Activated CD4-positive, CD25-positive, alpha-beta regulatory T cell (primary cell): ENCODE data around the gene TMCC1.
"Not testable (repeated sequence)": the region's sequence is repeated elsewhere in the genome, so short reads cannot be mapped to it uniquely, and the experiment has no call there.

ENCODE experiments used
- DNase-seq, 4 experiments: peaks; one replicate each; lab custom pipeline; 2025; lab: John Stamatoyannopoulos, UW

The TMCC1 gene

GRCh38 chr3:129893581-129894070 is at the start of gene TMCC1:
Gene TMCC1, minus strand, starts transcription at chr3:129893711.
- DNase-seq, result peak; percentile 70 to 88 (median 82)

DNA sequence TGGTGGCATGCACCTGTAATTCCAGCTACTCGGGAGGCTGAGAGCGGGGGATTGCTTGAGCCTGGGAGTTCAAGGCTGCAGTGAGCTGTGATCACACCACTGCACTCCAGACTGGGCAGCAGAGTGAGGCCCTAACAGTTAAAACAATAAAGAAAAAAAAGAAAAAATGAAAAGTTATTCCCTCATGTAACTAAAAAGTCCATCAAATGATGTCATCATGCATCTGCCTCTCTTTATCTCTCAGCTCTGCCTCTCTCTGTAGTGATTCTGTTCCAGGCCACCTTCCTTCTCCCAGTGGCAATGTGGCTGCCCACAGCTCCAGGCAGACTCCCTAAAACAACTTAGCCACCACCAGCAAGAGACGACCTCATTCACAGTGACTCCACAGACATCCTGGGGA is 49.5 kb upstream of the TMCC1 start:
- DNase-seq, result no peak

DNA sequence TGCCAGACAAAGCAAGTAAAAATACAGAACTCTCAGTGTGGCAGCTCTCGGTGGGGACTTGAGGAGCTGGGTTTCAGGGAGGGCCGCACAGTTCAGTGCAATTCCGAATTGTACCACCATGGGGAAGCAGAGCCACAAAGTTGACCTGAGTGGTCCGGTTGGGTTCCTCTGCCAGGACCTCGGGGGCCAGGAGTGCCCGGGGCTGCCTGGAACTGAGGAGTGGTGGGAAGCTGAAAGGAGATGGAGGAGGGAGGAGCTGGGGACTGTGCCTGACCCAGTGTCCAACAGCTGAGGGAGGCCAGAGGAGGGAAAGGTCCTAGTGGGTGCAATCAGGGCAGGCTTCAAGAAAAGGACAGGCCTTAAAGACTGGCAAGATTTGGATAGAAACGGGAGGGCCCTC is 48.8 kb upstream of the TMCC1 start:
- DNase-seq, result peak in 1 of 4 experiments; percentile 10

GRCh38 chr3:129940086-129940485 is 46.6 kb upstream of the TMCC1 start:
- no peak for DNase-seq

DNA sequence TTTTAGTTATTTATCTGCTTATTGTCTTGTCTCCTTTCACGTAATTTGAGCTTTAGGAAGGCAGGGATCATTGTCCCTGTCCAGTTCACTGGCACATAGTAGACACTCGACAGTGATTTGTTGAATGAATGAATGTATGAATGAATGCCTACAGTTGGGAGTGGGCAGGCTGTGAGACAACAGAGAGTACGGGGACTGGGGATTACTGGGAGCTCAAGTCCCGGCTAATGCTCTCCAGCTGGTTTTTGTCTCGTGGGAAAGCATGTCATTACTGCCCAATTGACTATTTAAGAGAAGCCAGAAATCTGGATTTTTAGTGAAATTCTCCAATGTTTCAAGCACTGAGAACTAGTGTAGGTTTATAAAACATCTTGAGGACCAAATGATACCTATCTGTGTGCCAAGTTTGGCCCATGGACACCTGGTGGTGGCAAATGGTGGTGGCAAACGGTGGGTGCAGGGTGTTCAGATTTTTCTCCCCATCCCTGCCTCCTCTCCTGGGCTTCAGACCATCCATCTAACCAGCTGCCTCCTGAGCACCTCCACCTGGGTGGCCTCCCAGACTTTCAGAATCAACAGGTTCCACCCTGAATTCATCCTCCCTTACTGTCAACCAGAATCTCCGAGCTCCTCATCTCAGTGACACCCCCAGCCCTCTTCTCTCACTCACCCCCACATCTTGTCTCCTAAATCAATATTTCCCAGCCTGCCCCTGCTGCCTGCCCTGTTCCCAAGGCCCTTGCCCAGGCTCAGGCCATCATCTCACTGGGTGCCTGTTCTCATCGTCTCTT is 44.8 kb upstream of the TMCC1 start:
- no peak for DNase-seq

DNA sequence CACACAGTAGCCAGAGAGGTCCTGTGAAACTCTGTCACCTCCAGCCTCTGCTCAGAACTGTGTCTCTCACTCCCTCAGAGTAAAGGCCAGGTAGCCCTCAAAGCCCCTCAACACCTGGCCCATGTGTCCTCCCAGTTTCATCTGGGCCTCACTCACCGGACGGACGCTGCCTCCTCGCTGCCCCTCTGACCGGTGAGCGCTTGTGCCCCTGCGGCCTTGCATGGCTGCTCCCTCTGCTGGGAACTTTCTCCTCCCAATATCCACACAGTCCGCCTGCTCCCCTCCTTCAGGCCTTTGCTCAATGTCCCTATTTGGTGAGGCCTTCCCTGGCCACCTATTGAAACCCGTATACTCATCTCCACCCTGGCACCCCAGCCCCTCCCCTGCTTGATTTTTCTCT is 44.2 kb upstream of the TMCC1 start:
- no peak for DNase-seq

GRCh38 chr3:129936757-129937156 is 43.2 kb upstream of the TMCC1 start:
- DNase-seq, result no peak

GRCh38 chr3:129934234-129935123 is 41.0 kb upstream of the TMCC1 start:
- no peak for DNase-seq

GRCh38 chr3:129933471-129933870 is 40.0 kb upstream of the TMCC1 start:
- DNase-seq, result no peak

GRCh38 chr3:129929383-129929782 is 35.9 kb upstream of the TMCC1 start:
- no peak for DNase-seq

DNA sequence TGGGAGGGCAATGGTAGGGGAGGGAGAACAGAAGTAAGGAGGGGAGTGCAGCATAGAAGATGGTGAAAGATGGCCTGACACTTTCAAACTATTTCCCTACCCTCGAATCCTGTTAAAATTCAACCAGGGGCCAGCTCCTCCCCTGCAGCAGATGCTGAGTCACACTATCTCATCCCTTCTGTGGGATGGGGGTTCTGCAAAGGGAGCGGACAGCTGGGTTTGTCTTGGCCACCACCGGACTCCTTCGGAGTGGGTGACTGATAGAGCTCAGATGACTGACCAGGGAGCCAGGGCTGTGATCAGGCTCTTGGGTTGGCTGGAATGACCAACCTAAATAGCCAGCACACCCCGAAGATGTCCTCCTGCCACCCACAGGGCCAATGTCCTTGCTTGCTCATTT is 33.6 kb upstream of the TMCC1 start:
- no peak for DNase-seq

GRCh38 chr3:129919806-129920205 is 26.3 kb upstream of the TMCC1 start:
- DNase-seq, result no peak

DNA sequence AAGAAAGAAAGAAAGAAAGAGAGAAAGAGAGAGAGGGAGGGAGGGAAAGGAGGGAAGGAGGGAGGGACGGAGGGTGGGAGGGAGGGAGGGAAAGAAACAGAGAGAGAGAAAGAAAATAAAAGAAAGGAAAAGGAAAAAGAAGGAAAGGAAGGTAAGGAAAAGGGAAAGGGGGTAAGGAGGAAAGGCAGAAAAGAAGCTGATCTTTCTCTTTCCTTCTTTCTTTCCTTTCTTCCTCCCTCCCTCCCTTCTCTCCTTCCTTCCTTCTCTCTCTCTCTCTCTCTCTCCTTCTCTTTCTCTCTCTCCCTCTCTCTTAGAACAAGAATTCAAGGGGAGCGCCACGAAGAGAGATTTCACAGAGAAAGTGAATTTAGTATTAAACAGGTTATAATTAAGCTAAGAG is 25.8 kb upstream of the TMCC1 start:
- DNase-seq, result no peak

- no peak for DNase-seq
Observed at GRCh38 chr3:129918461-129918860, 24.9 kb upstream of the TMCC1 start.

GRCh38 chr3:129917423-129918007 is 24.0 kb upstream of the TMCC1 start:
- DNase-seq, result no peak

GRCh38 chr3:129913618-129914017 is 20.1 kb upstream of the TMCC1 start:
- DNase-seq, result no peak

- no peak for DNase-seq
Observed at GRCh38 chr3:129911261-129911861, 17.9 kb upstream of the TMCC1 start.

DNA sequence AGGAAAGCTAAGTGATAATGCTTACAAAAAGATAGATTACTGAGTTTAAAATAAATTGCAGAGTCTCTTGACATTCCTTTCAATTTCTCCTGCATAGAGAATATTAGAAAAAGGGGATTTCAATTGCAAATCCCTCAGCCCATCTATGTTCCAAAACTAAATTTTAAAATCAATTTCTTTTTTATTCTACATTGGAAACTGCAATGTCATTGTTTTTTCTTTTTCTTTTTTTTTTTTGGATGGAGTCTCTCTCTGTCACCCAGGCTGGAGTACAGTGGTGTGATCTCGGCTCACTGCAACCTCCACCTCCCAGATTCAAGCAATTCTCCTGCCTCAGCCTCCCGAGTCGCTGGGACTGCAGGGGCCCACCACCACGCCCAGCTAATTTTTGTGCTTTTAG is 15.7 kb upstream of the TMCC1 start:
- DNase-seq, result not testable (repeated sequence)

DNA sequence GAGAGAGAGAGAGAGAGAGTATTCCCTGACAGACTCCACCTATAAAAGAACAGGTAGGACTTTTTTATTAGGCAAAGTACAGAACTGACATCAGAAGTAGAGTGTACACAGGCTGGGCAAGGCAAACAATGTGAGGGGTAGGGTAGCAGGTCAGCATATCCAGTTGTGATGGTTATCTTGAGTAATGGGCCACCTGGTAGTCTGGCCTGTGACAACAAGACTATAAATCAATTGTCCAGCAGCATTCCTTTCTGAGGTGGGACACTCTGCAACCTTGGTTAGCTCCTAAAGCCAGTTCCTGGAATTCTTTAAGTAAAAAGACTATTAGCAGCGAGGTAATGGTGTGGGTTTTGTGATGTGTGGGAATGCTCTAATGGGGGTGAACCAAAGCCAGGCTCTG is 14.9 kb upstream of the TMCC1 start:
- no peak for DNase-seq

- not testable (repeated sequence) for DNase-seq
Observed at GRCh38 chr3:129901272-129901671, 7.8 kb upstream of the TMCC1 start.

DNA sequence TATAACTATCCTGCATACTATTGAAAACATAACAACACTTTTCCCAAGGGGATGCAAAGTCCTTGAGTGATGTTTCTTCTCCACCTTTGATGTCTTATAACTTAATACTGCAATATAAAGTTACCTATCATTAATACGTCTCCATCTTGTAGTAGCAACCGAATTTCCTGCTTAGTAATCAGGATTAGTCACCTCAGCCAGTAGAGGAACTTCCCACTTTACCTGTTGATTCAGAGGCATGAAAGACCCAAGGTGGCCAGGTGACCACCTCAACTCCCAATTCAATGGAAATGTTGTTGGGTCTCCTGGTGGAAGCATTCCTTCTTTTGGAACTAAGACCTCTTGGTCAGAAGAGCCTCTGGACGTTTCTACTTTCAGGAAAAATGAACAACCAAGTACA is 3.5 kb upstream of the TMCC1 start:
- no peak for DNase-seq
